Lower lobe of right lung (tissue), 2 donors: Measurements from ENCODE around the gene MORN3. TPM values are rescaled to one million over a fixed set of nuclear protein-coding genes. Genes with fewer than 3 reads are reported as not detected.

ENCODE experiments used
- ATAC-seq, 2 donors: fragments of 200-7000 bp; cut with Tn5 transposase; one replicate each; pipeline ENCODE4 v1.9.1; 2020 to 2022; ENCODE audit warnings: mild to moderate bottlenecking in 2 of 2, moderate library complexity in 2 of 2
- DNase-seq: peaks from one replicate; pipeline ENCODE4 v3.0.0-alpha.2; 2020
- H3K27ac ChIP-seq: fragments of 200-600 bp; one replicate; pipeline ENCODE4 v1.8.0; 2022
- H3K27me3 ChIP-seq: fragments of 200-600 bp; one replicate; pipeline ENCODE4 v1.8.0; 2022; ENCODE audit warnings: low read depth
- H3K36me3 ChIP-seq: fragments of 200-600 bp; one replicate; pipeline ENCODE4 v1.8.0; 2022; ENCODE audit warnings: mild to moderate bottlenecking
- H3K4me1 ChIP-seq: fragments of 200-600 bp; one replicate; pipeline ENCODE4 v1.8.0; 2022
- H3K4me3 ChIP-seq: fragments of 200-600 bp; one replicate; pipeline ENCODE4 v1.8.0; 2022; ENCODE audit warnings: mild to moderate bottlenecking
- H3K9me3 ChIP-seq: fragments of 200-600 bp; one replicate; pipeline ENCODE4 v1.8.0; 2022
- CTCF ChIP-seq: fragments of 200-600 bp; IDR thresholded peaks from one replicate; pipeline ENCODE4 v1.8.0; 2022; ENCODE audit warnings: antibody characterized with exemption, mild to moderate bottlenecking
- intact Hi-C: fragments of 100-400 bp; cut with DNase I; formaldehyde crosslinking; loops from one replicate; pipeline ENCODE4 v1.11.0; 2022
- total RNA-seq: library from RNA; stranded (reverse); fragmentation: NEBNext Ultra II Directional; extraction: Animal tissue kit (Norgen Biotek cat#: 25700); gene quantifications from one replicate; pipeline ENCODE4 v1.2.1, GENCODE V29; 2021
- donor health status: DM: no; HTN: yes; CAD: no; lungs with severe emphysema.

Gene MORN3
- total RNA-seq, 1 donor from 2014 or later, result 2.1 TPM

DNA sequence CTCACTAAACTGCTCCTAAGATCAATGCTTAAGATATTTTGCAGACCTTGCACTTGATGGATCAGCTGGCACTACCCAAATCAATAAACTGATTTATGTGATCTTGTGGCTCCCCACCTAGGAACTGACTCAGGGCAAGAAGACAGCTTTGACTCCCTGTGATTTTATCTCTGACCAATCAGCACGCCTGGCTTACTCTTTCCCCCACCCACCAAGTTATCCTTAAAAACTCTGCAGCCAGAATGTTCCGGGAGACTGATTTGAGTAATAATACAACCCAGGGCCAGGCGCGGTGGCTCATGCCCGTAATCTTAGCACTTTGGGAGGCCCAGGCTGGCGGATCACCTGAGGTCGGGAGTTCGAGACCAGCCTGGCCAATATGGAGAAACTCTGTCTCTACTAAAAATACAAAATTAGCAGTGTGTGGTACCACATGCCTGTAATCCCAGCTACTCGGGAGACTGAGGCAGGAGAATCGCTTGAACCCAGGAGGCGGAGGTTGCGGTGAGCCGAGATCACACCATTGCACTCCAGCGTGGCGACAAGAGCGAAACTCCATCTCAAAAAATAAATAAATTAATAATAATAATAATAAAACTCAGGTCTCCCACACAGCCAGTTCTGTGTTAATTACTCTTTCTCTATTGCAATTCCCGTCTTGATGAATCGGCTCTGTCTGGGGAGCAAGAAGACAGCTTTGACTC, 12.0 kb downstream of the MORN3 start:
- Histone ChIP-seq H3K9me3 (no peaks in the 10 kb centered on the region), H3K36me3 (no peaks in the 10 kb centered on the region), H3K4me1 (peaks cover 20% of the 10 kb centered on the region), H3K27me3 (no peaks in the 10 kb centered on the region), H3K4me3 (no peak overlapping the region), H3K27ac (peak overlapping the region; percentile 14)
- intact Hi-C loops, result no loop called here
- no peak for TF ChIP-seq CTCF
- no peak for DNase-seq
- ATAC-seq, result no peak

- H3K27me3 ChIP-seq, result no peaks in the 10 kb centered on the region
- no peak overlapping the region for H3K27ac ChIP-seq
- no peaks in the 10 kb centered on the region for H3K9me3 ChIP-seq
- ATAC-seq (no peak), DNase-seq (no peak)
- TF ChIP-seq CTCF, result no peak
- H3K36me3 ChIP-seq, result no peaks in the 10 kb centered on the region
- H3K4me1 ChIP-seq, result peaks cover 20% of the 10 kb centered on the region
- intact Hi-C loops, result no loop called here
- no peak overlapping the region for H3K4me3 ChIP-seq
These were observed 13.3 kb downstream of the MORN3 start for GRCh38 chr12:121656122-121656521.

DNA sequence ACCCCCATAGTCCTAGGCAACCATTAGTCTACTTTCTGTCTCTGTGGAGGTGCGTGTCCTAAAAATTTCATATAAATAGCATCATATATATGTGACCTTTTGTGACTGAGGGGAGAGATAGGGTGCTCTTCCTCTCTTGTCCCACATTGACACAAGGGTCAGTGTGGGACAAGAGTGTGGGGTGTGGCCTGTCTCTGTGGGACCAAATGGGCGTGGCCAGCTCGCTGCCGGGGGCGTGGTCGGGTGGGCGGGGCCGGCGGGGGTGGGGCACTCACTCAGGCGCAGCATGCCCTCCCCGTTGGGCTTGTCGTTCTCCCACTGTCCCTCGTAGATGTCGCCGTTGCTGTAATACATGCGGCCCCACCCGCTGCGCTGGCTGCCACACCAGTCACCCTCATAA, 15.5 kb downstream of the MORN3 start:
- H3K27ac ChIP-seq, result no peak overlapping the region
- no peak for TF ChIP-seq CTCF
- no peaks in the 10 kb centered on the region for H3K36me3 ChIP-seq
- intact Hi-C loops, result no loop called here
- DNase-seq (no peak), ATAC-seq (no peak)
- no peak overlapping the region for H3K4me3 ChIP-seq
- no peaks in the 10 kb centered on the region for H3K9me3 ChIP-seq
- H3K27me3 ChIP-seq, result no peaks in the 10 kb centered on the region
- H3K4me1 ChIP-seq, result peaks cover 15% of the 10 kb centered on the region

DNA sequence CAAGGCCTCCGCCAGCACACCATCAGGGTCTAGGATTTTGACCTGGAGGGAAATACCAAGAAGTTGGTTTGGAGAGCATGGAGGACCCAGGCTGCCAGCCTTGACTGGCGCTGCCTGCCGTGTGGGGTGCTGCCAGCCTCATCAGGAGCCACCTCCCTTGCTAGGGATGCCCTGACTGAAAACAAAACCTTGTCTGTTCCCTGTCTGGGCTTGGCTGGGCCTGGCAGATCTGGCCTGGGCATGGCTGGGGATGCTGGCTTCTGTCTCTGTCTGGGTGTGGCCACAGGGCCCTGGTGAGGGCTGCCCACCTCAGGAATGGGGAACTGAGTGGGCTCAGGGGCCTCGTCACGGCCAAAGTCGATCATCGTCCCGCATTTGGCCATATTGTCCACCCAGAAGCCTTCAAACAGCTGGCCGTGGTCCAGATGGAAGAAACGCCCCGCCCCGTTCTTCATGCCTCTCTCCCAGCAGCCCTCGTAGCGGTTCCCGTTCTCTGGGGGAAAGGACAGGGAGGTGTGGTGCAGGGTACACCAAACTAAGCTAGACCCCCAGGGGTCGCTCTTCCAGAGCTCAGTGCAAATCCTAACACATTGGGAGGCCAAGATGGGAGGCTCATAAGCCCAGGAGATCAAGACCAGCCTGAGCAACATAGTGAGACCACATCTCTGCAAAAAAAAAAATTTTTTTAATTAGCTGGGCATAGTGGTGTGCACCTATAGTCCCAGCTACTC, 16.5 kb downstream of the MORN3 start:
- DNase-seq (no peak), ATAC-seq (no peak)
- Histone ChIP-seq H3K27me3 (no peaks in the 10 kb centered on the region), H3K9me3 (no peaks in the 10 kb centered on the region), H3K27ac (no peak overlapping the region), H3K36me3 (no peaks in the 10 kb centered on the region), H3K4me3 (no peak overlapping the region), H3K4me1 (peaks cover 11% of the 10 kb centered on the region)
- intact Hi-C loops, result no loop called here
- TF ChIP-seq CTCF, result no peak

DNA sequence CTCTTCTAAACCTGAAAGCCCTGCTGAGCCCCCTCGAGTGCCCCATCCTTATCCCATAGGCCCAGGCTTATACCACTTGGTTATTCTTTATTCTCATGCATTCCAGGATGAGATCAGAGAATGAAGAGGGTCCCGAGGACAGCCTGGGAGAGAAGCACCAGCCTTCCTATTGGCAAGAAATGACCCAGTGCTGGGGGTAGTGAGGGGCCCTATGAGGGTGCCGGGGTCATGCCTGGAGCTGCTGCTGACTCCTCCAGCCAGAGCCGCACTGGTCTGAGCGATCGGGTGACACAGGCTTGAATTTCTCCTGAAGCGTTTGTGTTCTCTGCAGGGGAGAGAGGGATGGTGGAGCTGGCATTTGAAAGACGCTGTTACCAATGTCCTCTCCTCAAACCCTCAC, 18.1 kb downstream of the MORN3 start:
- Histone ChIP-seq H3K36me3 (no peaks in the 10 kb centered on the region), H3K4me3 (no peak overlapping the region), H3K4me1 (peaks cover 8% of the 10 kb centered on the region), H3K27me3 (no peaks in the 10 kb centered on the region), H3K9me3 (no peaks in the 10 kb centered on the region), H3K27ac (no peak overlapping the region)
- ATAC-seq (no peak), DNase-seq (no peak)
- TF ChIP-seq CTCF, result no peak
- intact Hi-C loops, result no loop called here
